NCI-H128 (cell line): ENCODE results near the gene FBXO45.
"Not testable (repeated sequence)": the region's sequence is repeated elsewhere in the genome, so short reads cannot be mapped to it uniquely, and the experiment has no call there.

Experiments
- DNase-seq: peaks from one replicate; lab custom pipeline; 2025; ENCODE audit not compliant: unreplicated experiment; lab: John Stamatoyannopoulos, UW

The FBXO45 gene

DNA sequence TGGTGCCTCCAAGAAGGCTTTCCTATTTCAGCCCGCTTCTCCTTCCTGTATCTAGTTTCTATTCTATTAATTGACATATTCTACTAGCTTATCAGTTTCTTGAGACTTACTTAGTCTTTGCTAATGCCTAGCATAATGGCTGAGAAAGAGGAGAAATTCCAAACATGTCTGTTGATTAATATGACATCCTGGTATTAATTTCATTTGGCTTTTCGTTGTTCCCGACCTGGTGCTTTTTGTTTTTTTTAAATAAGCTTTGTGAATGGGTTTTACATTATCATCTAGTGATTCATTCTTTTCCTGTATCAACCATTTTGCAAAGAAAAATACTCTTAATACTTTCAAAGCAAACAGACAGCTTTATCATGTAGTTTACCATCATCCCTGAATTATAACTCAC is 13.2 kb upstream of the FBXO45 start:
- no peak for DNase-seq

DNA sequence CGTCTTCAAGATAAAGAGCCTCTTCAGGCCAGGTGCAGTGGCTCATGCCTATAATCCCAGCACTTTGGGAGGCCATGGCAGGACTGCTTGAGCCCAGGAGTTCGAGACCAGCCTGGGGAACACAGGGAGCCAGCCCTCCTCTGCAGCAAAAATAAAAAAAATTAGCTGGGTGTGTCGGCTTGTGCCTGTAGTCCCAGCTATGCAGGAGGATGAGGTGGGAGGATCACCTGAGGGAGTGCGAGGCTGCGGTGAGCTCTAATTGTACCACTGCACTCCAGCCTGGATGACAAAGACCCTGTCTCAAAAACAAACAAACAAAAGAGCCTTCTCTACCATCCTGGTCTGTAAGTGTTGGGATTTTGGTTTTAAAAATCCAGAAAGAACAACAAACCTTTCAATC is 11.2 kb upstream of the FBXO45 start:
- DNase-seq, result no peak

DNA sequence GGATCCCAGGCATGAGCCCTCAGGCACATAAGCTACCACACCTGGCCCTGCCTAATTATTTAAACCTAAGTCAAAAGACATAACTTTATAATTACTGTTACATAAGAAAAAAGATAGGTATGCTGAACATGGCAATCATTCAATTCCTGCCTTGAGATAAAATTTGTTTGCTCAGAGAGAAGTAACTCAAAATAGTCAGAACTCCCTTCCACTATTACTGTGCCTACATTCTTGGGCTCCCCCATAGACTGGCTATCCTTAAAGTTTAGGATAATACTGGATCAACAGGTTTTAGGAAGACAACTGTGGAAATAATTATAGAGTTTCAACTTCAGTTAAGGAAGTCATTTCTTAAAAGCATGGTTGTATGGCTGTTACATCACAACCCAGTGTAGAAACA is 10.0 kb upstream of the FBXO45 start:
- no peak for DNase-seq

DNA sequence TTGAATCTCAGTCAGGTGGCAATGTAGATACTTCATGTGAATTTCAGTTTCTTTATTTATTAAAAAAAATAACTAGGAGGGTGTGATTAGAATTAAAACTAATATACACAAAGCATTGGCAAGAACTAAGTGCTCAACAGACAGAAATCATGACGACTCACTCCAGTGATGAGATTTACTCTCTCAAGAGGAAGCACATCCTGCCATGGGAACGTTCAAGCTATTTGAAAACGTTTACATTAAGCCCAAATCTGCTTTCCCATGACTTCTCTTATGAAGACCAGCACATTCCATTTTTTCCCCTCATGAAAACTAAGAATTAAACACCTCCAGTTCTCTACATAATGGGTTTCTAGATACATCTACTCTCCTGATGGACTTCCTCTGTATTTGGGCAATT is 8.6 kb upstream of the FBXO45 start:
- DNase-seq, result no peak

DNA sequence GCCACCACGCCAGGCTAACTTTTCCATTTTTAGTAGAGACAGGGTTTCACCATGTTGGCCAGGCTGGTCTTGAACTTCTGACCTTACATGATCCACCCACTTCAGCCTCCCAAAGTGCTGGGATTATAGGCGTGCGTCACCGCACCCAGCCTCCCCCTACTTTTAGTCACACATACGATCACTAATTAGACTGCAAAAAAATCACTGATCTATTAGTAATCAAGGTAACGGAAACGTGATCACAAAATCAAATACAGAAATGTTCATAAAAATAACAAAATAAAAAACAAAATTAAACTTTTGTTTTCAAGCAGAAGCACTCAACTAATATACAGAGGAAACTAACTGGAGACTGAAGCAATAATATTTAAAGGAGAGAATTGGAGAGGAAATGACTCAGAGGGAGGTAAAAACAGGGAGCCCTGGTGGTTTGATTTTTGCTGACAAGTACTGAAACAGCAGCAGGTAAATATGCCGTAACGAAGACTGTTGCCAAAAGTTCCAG is 4.7 kb upstream of the FBXO45 start:
- no peak for DNase-seq

DNA sequence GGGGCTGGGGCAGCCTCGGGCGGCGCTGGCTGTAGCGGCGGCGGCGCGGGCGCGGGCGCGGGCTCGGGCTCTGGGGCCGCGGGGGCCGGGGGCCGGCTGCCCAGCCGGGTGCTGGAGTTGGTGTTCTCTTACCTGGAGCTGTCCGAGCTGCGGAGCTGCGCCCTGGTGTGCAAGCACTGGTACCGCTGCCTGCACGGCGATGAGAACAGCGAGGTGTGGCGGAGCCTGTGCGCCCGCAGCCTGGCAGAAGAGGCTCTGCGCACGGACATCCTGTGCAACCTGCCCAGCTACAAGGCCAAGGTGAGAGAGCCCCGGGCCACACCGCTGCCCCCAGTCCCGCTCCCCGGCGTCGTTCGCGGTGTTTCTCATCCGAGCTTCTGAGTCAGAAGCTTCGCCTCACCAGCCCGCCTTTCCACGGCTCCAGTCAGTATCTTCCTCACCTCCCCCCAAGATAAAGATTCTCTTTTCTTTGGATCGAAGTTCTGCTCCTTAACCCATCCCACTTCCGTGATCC is 600 bp downstream of the FBXO45 start:
- DNase-seq, result peak; percentile 7

DNA sequence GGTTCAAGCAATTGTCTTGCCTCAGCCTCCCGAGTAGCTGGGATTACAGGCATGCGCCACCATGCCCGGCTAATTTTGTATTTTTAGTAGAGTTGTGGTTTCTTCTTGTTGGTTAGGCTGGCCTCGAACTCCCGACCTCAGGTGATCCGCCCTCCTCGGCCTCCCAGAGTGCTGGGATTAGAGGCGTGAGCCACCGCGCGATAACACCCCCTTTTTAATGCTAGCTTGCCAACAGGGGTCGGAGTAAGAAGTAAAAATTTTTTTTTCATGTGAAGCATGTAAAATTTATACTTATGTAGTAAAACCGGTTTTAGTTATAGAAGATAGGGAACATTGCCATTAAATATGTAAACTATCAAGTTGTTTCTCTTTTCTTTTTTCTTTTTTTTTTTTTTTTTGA is 1.9 kb downstream of the FBXO45 start:
- DNase-seq, result not testable (repeated sequence)

DNA sequence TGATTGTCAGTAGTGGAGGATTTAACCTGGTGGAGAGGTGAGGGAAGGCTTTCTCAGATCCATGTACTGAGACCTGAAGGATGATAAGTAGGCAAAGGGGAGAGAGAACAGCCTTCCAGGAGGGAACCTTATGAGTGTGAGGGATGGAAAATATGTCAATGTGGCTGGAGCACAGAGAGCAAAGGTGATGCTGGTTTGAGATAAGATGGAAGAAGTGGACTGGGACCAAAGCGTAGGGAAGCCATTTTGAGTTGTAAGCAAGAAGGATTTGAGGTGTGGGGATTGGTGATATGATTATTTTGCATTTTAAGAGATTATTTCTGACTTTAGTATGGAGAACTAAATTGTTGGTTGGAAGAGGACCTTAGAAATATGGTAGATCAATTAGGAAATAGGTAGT is 3.9 kb downstream of the FBXO45 start:
- DNase-seq, result no peak

DNA sequence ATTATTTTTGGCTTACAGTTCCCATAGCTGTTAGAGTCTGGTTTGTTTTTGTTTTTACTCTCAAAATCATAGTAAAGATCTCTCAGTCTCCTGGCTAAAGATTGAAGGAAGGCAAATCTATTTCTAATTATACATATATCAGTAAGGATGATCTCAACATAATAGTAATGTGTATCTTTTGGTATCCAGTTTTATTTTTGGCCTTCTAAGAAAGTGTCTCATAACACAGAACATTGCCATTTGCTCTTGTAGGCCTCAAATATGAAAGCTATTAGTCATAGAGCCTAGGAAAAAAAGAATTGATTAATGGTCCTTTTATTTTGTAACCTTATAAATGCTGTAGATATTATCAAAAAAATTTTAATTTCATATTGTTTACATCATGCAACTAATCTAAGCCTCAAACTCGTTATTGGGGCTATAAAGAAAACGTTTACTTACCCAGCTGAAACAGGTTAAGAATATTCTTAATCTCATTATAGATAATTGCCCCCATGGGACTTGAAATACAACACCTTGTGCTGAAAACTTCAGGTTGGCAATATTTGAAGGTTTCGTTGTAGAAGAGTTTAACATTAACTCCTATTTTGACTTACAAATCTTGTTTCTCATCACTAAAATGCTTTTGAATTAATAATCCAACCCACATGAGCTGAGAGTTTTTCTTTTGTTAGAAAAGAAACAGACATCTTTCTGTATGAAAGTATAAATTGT is 16.7 kb downstream of the FBXO45 start:
- DNase-seq, result no peak

DNA sequence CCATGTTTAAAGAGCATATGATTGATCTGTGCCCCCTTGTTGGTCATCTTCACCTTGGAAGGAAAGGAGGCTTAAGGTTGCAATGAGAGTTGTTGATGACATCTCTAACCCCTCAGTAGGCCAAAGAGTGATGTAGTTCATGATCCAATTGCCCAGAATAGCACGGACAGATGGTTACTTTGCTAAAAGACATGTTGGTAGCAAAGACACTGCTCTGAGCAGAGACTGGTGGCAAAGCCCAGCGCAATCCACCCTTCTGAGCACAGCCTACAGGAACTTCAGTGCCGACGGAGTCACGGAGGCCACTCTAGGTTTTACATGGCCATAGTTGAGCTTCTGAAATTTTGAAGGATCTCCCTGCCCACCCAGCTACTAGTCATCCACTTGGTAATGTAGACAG is 21.8 kb downstream of the FBXO45 start:
- DNase-seq, result no peak

DNA sequence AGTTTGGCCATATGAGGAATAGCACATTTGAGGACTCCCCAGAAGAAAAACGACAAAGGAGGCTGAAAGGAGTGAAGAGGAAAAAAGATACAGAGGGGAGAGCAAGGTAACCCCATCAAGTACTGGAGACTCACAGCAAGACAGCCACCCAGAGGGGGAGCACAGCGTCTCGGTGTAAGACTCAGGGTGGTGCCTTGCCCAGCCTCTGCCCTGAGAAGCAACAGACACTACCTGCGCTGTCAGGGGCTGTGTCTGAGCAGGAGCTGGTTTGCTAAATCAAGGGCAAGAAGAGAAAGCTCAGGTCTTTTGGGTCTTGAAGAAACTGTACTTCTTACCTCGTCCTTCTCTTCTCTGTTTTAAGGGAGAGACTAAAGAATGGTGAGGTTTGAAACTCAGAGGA is 27.9 kb downstream of the FBXO45 start:
- DNase-seq, result no peak

DNA sequence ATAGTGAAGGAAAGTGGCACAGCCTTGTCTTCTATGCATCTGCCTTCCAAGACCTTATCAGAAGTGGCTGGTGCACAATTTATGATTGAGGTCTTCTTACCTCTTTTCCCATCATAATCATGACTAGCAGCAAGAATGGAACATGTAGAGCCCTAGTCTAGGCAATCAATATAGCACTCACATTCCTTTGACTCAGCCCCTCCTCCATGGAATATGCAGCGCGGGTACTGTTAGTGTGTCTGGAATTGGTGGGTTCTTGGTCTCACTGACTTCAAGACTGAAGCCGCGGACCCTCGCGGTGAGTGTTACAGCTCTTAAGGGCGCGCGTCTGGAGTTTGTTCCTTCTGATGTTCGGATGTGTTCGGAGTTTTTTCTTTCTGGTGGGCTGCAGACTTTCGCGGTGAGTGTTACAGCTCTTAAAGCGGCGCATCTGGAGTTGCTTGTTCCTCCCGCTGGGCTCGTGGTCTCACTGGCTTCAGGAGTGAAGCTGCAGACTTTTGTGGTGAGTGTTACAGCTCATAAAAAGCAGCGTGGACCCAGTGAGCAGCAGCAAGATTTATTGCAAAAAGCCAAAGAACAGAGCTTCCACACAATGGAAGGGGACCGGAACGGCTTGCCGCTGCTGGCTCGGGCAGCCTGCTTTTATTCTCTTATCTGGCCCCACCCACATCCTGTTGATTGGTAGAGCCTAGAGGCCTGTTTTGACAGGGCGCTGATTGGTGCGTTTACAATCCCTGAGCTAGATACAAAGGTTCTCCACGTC is 29.7 kb downstream of the FBXO45 start:
- not testable (repeated sequence) for DNase-seq

DNA sequence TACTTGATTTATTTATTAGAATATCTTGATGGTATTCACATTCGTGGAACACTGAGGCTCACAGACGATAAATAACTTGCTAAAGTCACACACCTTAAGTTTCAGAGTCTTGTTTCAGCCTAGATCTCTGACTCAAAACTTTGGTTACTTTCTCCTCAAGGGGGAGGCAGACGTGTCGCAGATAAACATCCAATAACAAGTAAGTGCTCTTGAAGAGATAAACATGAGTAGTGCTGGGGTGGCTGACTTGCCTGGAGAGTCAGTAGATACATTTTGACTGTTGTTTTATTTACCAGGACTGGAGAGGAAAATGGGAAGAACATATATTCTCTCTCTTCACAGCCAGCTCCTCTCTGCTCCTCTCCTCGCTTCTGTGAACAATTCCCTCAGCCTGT is 31.3 kb downstream of the FBXO45 start:
- DNase-seq, result no peak

DNA sequence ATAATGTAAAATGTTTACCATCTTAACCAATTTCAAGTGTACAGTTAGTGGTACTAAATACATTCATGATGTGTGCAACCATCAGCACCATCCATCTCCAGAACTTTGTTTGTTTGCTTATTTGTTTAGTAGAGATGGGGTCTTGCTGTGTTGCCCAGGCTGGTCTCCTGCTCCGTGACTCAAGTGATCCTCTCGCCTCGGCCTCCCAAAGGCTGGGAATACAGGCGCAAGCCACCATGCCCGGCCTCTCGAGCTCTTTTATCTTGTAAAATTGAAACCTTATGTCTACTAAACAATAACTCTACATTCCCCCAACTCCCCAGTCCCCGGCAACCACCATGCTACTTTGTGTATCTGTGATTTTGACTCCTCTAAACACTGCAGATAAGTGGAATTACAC is 31.9 kb downstream of the FBXO45 start:
- DNase-seq, result no peak

DNA sequence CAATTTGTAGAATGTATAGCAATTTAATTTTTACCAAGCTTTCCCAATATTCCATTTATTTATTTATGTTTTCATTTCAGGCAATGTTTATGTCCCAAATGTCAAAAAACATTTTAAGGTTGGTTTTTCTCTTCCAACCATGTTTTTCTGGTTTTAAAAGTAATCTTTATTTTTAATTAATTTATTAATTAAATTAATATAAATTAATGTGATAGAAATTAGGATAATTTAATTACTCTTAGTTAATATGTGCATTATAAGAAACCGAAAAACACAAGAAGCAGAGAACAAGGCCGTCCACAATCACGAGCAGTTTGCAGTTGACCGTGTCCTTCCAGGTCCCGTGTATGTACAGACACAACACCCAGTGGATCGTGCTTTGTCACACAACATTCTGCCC is 34.2 kb downstream of the FBXO45 start:
- no peak for DNase-seq

DNA sequence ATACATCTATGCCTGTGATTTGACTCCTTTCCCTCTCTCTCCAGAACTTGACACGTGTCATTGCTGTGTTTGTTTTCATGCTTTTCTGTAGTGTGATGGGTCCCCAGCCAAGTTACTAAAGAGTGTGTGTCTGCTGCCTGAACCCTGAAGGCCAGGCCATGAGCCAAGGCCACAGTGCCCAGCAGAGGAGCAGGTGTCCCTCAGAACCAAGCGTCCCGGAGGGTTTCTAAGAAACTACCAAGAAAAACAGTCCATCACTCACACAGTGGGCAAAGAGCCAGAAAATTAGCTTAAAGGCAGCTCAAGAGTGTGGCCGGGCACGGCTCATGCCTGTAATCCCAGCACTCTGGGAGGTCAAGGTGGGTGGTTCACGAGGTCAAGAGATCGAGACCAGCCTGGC is 35.2 kb downstream of the FBXO45 start:
- no peak for DNase-seq

DNA sequence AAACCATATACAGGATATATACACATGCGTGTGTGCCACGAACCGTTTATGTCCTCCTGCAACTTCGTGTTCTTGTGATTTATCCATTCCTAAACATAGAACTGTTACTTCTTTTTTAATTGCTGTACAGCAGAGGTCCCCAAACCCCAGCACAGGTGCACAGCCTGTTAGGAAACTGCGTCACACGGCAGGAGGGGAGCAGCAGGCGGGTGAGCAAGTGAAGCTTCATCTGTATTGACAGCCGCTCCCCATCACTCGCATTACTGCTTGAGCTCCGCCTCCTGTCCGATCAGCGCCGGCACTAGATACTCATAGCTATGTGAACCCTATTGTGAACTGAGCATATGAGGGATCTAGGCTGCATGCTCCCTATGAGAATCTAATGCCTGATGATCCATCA is 36.1 kb downstream of the FBXO45 start:
- peak; percentile 10 for DNase-seq

DNA sequence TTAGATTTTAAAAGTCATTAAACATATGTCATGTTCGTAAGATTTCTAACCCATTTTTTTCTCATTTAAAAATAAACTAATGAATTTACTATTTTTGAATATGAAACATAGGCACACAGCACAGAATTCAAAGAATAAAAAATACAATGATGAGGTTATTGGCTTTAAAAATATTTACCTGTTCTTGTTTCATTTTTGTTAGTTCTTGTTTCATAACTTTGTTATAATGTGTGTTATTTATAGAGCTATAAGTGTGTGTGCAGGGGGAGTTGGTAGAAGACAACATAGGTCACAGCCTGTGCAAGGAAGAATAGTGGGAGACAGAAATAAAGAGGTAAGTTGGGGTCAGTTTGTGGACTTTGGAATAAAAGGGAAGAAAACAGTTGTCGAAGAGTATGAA is 40.2 kb downstream of the FBXO45 start:
- DNase-seq, result no peak

DNA sequence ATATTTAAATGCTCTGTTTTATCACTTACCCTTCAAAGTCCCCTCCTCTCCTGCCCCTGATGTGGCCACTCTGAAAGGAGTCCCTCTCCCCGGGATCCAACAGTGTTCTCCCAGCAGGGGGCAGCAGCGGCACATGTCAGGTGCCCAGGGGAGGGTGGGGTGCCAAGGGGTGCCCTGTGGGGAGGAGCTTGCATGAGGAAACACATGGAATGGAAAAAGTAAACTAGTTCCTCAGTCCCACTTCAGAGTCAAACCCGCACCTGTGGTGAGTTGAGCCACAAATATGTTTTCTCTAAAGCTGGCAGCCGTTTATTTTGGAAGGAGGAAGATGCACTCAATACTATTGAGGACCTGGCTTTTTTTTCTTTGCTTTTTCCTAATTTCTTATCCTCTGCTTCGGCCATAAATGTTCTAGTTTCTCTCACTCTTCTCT is 40.9 kb downstream of the FBXO45 start:
- peak; percentile 75 for DNase-seq

DNA sequence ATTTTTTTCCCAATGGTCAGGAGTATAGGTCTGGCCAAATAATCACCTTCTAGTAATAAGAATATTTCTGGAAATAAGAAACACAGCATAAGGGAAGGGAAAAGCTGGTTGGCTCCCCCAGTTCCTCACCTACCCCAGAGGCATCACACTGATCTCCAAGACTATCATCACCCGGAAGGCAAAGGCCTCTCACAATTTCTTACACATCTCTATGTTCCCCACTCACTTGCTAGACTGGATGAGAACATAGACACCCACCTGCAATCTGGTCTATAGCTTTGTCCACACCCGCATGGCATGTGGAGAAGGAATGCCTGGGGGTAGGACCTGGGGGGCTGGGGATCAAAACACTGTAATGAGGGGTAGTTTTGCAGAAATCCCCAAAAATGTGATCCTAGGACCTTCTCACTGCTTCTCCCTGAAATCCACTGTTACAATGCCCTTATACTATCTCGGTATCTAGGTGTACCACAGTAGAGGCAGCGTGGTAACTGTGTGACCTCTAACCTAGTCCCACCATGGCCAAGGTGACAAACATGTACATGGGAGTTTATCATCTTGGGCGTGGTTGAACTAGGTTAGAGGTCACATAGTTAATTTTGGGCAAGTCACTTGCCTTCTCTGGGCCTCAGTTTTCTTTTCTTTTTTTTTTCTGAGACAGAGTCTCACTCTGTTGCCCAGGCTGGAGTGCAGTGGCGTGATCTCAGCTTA is 41.5 kb downstream of the FBXO45 start:
- DNase-seq, result no peak

DNA sequence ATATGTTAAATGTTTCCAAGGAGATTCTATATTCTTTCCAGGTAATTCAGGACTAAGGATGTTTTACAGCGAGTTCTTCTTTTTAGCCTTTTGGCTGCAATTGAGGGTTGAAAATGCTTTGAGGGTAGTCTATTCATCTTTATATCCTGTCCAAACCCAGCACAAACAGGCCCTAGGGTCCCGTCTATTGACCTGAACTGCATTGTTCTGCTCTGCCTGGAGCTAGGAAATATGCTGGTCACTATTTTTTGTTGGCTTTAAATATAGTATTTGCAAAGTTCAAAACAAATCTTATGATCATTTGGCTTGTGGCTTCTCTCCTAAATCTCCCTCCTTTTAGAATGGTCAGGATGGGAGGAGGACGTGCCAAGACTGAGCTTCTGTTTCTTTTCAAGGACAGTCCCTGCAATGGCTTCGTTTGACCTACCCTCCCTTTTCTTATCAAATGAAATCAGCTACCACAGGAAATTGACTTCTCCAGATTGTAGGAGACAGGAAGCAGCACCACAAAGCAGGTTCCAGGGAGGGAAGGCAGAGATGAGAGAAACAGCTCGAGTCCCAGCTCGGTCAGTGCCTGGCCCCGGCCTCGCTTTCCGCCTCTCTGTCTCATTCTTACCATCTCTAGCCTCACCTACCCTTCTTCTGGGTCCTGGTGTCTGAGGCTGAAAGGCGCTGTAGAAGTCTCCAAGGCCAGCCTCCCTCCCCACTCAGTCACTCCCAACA is 43.5 kb downstream of the FBXO45 start:
- DNase-seq, result no peak
